ENCODE data around the gene ZNF212. TPM values are rescaled to one million over a fixed set of nuclear protein-coding genes. Genes with fewer than 3 reads are reported as not detected.

The ZNF212 gene
- total RNA-seq, 1 experiment from 2014 or later: 5.5 TPM

- no peak for DNase-seq (ENCODE audit: extremely low read depth, low read depth)
Observed at GRCh38 chr7:149284343-149284742, 44.9 kb downstream of the ZNF212 start.

GRCh38 chr7:149284850-149285585, 45.6 kb downstream of the ZNF212 start:
- DNase-seq (ENCODE audit: extremely low read depth, low read depth): peak; percentile 86

GRCh38 chr7:149285603-149286002, 46.2 kb downstream of the ZNF212 start:
- DNase-seq (ENCODE audit: extremely low read depth, low read depth): no peak

GRCh38 chr7:149286811-149287400, 47.5 kb downstream of the ZNF212 start:
- DNase-seq (ENCODE audit: extremely low read depth, low read depth): no peak

GRCh38 chr7:149287622-149288021, 48.2 kb downstream of the ZNF212 start:
- no peak for DNase-seq (ENCODE audit: extremely low read depth, low read depth)

- DNase-seq (ENCODE audit: extremely low read depth, low read depth): no peak
Observed at GRCh38 chr7:149289262-149289661, 49.8 kb downstream of the ZNF212 start.

- no peak for DNase-seq (ENCODE audit: extremely low read depth, low read depth)
Observed at GRCh38 chr7:149289856-149290255, 50.4 kb downstream of the ZNF212 start.

GRCh38 chr7:149291036-149291780, 51.8 kb downstream of the ZNF212 start:
- DNase-seq (ENCODE audit: extremely low read depth, low read depth): no peak

GRCh38 chr7:149291781-149292461, 52.5 kb downstream of the ZNF212 start:
- no peak for DNase-seq (ENCODE audit: extremely low read depth, low read depth)

- DNase-seq (ENCODE audit: extremely low read depth, low read depth): no peak
Observed at GRCh38 chr7:149292462-149292823, 53.0 kb downstream of the ZNF212 start.

- no peak for DNase-seq (ENCODE audit: extremely low read depth, low read depth)
Observed at GRCh38 chr7:149293338-149293737, 53.9 kb downstream of the ZNF212 start.

- DNase-seq (ENCODE audit: extremely low read depth, low read depth): no peak
Observed at GRCh38 chr7:149293946-149294633, 54.6 kb downstream of the ZNF212 start.

GRCh38 chr7:149294634-149295480, 55.4 kb downstream of the ZNF212 start:
- no peak for DNase-seq (ENCODE audit: extremely low read depth, low read depth)

GRCh38 chr7:149295481-149295850, 56.0 kb downstream of the ZNF212 start:
- no peak for DNase-seq (ENCODE audit: extremely low read depth, low read depth)

GRCh38 chr7:149296368-149296767, 56.9 kb downstream of the ZNF212 start:
- DNase-seq (ENCODE audit: extremely low read depth, low read depth): no peak

- DNase-seq (ENCODE audit: extremely low read depth, low read depth): no peak
Observed at GRCh38 chr7:149297034-149297755, 57.7 kb downstream of the ZNF212 start.

GRCh38 chr7:149300620-149301285, 61.3 kb downstream of the ZNF212 start:
- no peak for DNase-seq (ENCODE audit: extremely low read depth, low read depth)

GRCh38 chr7:149302222-149302621, 62.8 kb downstream of the ZNF212 start:
- no peak for DNase-seq (ENCODE audit: extremely low read depth, low read depth)

- DNase-seq (ENCODE audit: extremely low read depth, low read depth): no peak
Observed at GRCh38 chr7:149302865-149303264, 63.4 kb downstream of the ZNF212 start.
